Measurements from ENCODE around the gene FBXW7.
A peak's percentile ranks its signal among the peaks of the same experiment; 100 is the strongest.

FBXW7 gene

GRCh38 chr4:152421576-152421975, 114.3 kb downstream of the FBXW7 start:
- no peak for DNase-seq

GRCh38 chr4:152419809-152420208, 116.1 kb downstream of the FBXW7 start:
- DNase-seq: no peak

- DNase-seq: no peak
Observed at GRCh38 chr4:152417673-152418072, 118.2 kb downstream of the FBXW7 start.

- DNase-seq: no peak
Observed at GRCh38 chr4:152415980-152416379, 119.9 kb downstream of the FBXW7 start.

- peak in 2 of 6 experiments; percentile 12 to 25 for DNase-seq
Observed at GRCh38 chr4:152408514-152409327, 127.2 kb downstream of the FBXW7 start.

- no peak for DNase-seq
Observed at GRCh38 chr4:152401424-152401823, 134.5 kb downstream of the FBXW7 start.

GRCh38 chr4:152399246-152399645, 136.6 kb downstream of the FBXW7 start:
- peak in 1 of 6 experiments; percentile 7 for DNase-seq

GRCh38 chr4:152398060-152398459, 137.8 kb downstream of the FBXW7 start:
- no peak for DNase-seq

- no peak for DNase-seq
Observed at GRCh38 chr4:152394791-152395190, 141.1 kb downstream of the FBXW7 start.

GRCh38 chr4:152392079-152392478, 143.8 kb downstream of the FBXW7 start:
- no peak for DNase-seq

GRCh38 chr4:152390216-152390615, 145.7 kb downstream of the FBXW7 start:
- DNase-seq: no peak

- DNase-seq: no peak
Observed at GRCh38 chr4:152389359-152389758, 146.5 kb downstream of the FBXW7 start.

- peak in 1 of 6 experiments; percentile 7 for DNase-seq
Observed at GRCh38 chr4:152385551-152385950, 150.3 kb downstream of the FBXW7 start.

GRCh38 chr4:152382057-152382785, 153.7 kb downstream of the FBXW7 start:
- DNase-seq: peak in 2 of 6 experiments; percentile 6 to 29

- DNase-seq: no peak
Observed at GRCh38 chr4:152380919-152381318, 155.0 kb downstream of the FBXW7 start.

- DNase-seq: no peak
Observed at GRCh38 chr4:152380185-152380584, 155.7 kb downstream of the FBXW7 start.

GRCh38 chr4:152374606-152375285, 161.1 kb downstream of the FBXW7 start:
- no peak for DNase-seq

GRCh38 chr4:152374153-152374552, 161.7 kb downstream of the FBXW7 start:
- DNase-seq: no peak

GRCh38 chr4:152372444-152372843, 163.4 kb downstream of the FBXW7 start:
- DNase-seq: no peak

GRCh38 chr4:152369902-152370295, 166.0 kb downstream of the FBXW7 start:
- peak in 2 of 6 experiments; percentile 7 to 15 for DNase-seq

- DNase-seq: no peak
Observed at GRCh38 chr4:152369203-152369901, 166.5 kb downstream of the FBXW7 start.

GRCh38 chr4:152368001-152368400, 167.9 kb downstream of the FBXW7 start:
- no peak for DNase-seq

GRCh38 chr4:152364883-152365282, 171.0 kb downstream of the FBXW7 start:
- DNase-seq: no peak

Data from stimulated activated naive CD4-positive, alpha-beta T cell (primary cell).